Endothelial cell of umbilical vein (primary cell): ENCODE data around the gene HOXC11. TPM values are rescaled to one million over a fixed set of nuclear protein-coding genes. Genes with fewer than 3 reads are reported as not detected.

Experiments
- BruUV-seq: library from RNA; stranded (reverse); fragments of 400-500 nt; replicated peaks from 2 replicates; lab custom pipeline; 2021; lab: Mats Ljungman, UMichigan
- CTCF ChIA-PET: fragments of 300-600, 350-600 bp; sonication (Branson Sonifier 250); formaldehyde crosslinking; loops from one replicate; lab custom pipeline; 2021; ENCODE audit warnings: antibody characterized with exemption, inconsistent platforms; lab: Charles Lee
- POLR2A ChIA-PET: fragments of 300-600, 350-600 bp; sonication (Branson Sonifier 250); formaldehyde crosslinking; loops from one replicate; lab custom pipeline; 2021; ENCODE audit warnings: antibody characterized with exemption, inconsistent platforms; lab: Charles Lee
- DNase-seq: peaks from one replicate; pipeline ENCODE4 v3.0.0-alpha.2; 2011; ENCODE audit warnings: low read depth, low spot score
- FAIRE-seq: peaks from 2 replicates; lab custom pipeline; 2011; peaks lifted over from hg19 to GRCh38; lab: Jason Lieb, UNC
- H2AFZ ChIP-seq: 2 replicates; pipeline ENCODE4 v1.6.0; 2012; ENCODE audit warnings: low read depth, low read length, control low read depth, inconsistent platforms
- H3K27ac ChIP-seq: 2 replicates; pipeline ENCODE4 v1.5.1; 2011; ENCODE audit warnings: low read depth, mild to moderate bottlenecking, control low read depth, low read length, moderate library complexity; ENCODE audit not compliant: insufficient read depth
- H3K27me3 ChIP-seq, 2 experiments: 2 replicates each; pipeline versions ENCODE4 v1.6.0 to v1.6.1; 2011; ENCODE audit warnings: low read length in 2 of 2, mixed read lengths in 1 of 2; ENCODE audit not compliant: control insufficient read depth in 2 of 2, insufficient read depth in 2 of 2
- H3K36me3 ChIP-seq, 2 experiments: 2 replicates in 1 of 2; 3 replicates in 1 of 2; pipeline ENCODE4 v1.5.1; 2011; ENCODE audit warnings: low read length in 2 of 2, mild to moderate bottlenecking in 1 of 2, moderate library complexity in 1 of 2; ENCODE audit not compliant: control insufficient read depth in 2 of 2, insufficient read depth in 2 of 2; ENCODE audit errors: extremely low read depth in 1 of 2
- H3K4me1 ChIP-seq: 3 replicates; pipeline ENCODE4 v1.5.1; 2011; ENCODE audit warnings: mild to moderate bottlenecking, low read length; ENCODE audit not compliant: control insufficient read depth, insufficient read depth; ENCODE audit errors: extremely low read depth
- H3K4me2 ChIP-seq: 2 replicates; pipeline ENCODE4 v1.6.1; 2011; ENCODE audit warnings: low read length, control low read depth, mixed read lengths; ENCODE audit not compliant: insufficient read depth
- H3K4me3 ChIP-seq, 3 experiments: fragments of 200-600 bp in 1 of 3; sonication (generic), shearing (Covaris generic) in 1 of 3; replicated peaks in 1 of 3; 2 replicates each; pipeline ENCODE4 v1.5.1; 2011 to 2016; ENCODE audit warnings: control low read depth in 3 of 3, low read length in 3 of 3, mild to moderate bottlenecking in 2 of 3, inconsistent platforms in 1 of 3, low read depth in 1 of 3, moderate library complexity in 1 of 3; ENCODE audit not compliant: insufficient read depth in 1 of 3
- H3K79me2 ChIP-seq: 2 replicates; pipeline ENCODE4 v1.6.0; 2012; ENCODE audit warnings: low read length, inconsistent platforms; ENCODE audit not compliant: control insufficient read depth, insufficient read depth
- H3K9ac ChIP-seq: replicated peaks from 2 replicates; pipeline ENCODE3; 2011; ENCODE audit warnings: low read length, control low read depth; ENCODE audit not compliant: insufficient read depth; ENCODE audit errors: extremely low read depth
- H3K9me1 ChIP-seq: replicated peaks from 3 replicates; pipeline ENCODE4 v1.6.0; 2011; ENCODE audit warnings: mild to moderate bottlenecking, low read length; ENCODE audit not compliant: control insufficient read depth, insufficient read depth; ENCODE audit errors: extremely low read depth
- H3K9me3 ChIP-seq: replicated peaks from 2 replicates; pipeline ENCODE4 v1.5.1; 2012; ENCODE audit warnings: low read length, inconsistent platforms; ENCODE audit not compliant: control insufficient read depth, insufficient read depth
- H4K20me1 ChIP-seq: replicated peaks from 2 replicates; pipeline ENCODE3; 2011; ENCODE audit warnings: mild to moderate bottlenecking, low read length; ENCODE audit not compliant: control insufficient read depth, insufficient read depth; ENCODE audit errors: extremely low read depth
- EZH2 ChIP-seq: IDR thresholded peaks from 2 replicates; pipeline ENCODE4 v1.6.1; 2012; ENCODE audit warnings: borderline replicate concordance, low read depth, mild to moderate bottlenecking, moderate library complexity, low read length, inconsistent platforms; ENCODE audit not compliant: severe bottlenecking
- FOS ChIP-seq: IDR thresholded peaks from 2 replicates; pipeline ENCODE4 v1.6.1; 2011; ENCODE audit warnings: mild to moderate bottlenecking, low read length, moderate library complexity, borderline replicate concordance; ENCODE audit not compliant: insufficient read depth
- GATA2 ChIP-seq: IDR thresholded peaks from 2 replicates; pipeline ENCODE4 v1.7.0; 2011; ENCODE audit warnings: low read depth, mild to moderate bottlenecking, moderate library complexity, mixed read lengths, low read length; ENCODE audit not compliant: insufficient read length, insufficient read depth
- JUN ChIP-seq: IDR thresholded peaks from 2 replicates; pipeline ENCODE4 v1.6.1; 2011; ENCODE audit warnings: borderline replicate concordance, low read depth; ENCODE audit not compliant: insufficient read length, insufficient read depth
- MYC ChIP-seq: IDR thresholded peaks from one replicate; pipeline ENCODE4 v1.6.1; 2011; ENCODE audit warnings: mild to moderate bottlenecking, low read depth, low read length
- POLR2A ChIP-seq: IDR thresholded peaks from 2 replicates; pipeline ENCODE4 v1.6.1; 2012; ENCODE audit warnings: low read depth, mild to moderate bottlenecking, control low read depth, low read length
- POLR2AphosphoS5 ChIP-seq: IDR thresholded peaks from 2 replicates; pipeline ENCODE4 v1.6.1; 2012; ENCODE audit warnings: low read depth, mild to moderate bottlenecking, control low read depth, low read length, moderate library complexity; ENCODE audit not compliant: insufficient read depth
- dilution Hi-C: fragments of 300-500 bp; cut with MboI; formaldehyde crosslinking; loops from one replicate; pipeline ENCODE4 v1.15.0; 2019; ENCODE audit warnings: low sequenced_read_pairs; ENCODE audit not compliant: extremely low pct_ligation_motif_present
- intact Hi-C: fragments of 100-400 bp; cut with micrococcal nuclease; formaldehyde crosslinking; loops from one replicate; pipeline ENCODE4 v1.10.0; 2022
- polyA plus RNA-seq, 4 experiments: library from polyadenylated mRNA; depleted of rRNA in 3 of 4; stranded (reverse) in 3 of 4; unstranded in 1 of 4; fragments of >200 nt; gene quantifications; 2 replicates each; pipeline versions ENCODE4 v1.2.1 to v1.2.3, GENCODE V29; 2011 to 2012; ENCODE audit warnings: missing spikeins in 1 of 4
- total RNA-seq: library from RNA; stranded (reverse); gene quantifications from 2 replicates; pipeline ENCODE4 v1.2.3, GENCODE V29; 2021
- TF ChIP-seq, protein P1 (sequence below), 2 donors: IDR thresholded peaks; 1 replicate in 1 of 2; 2 replicates in 1 of 2; pipeline ENCODE4 v1.5.1; 2011; ENCODE audit warnings: low read length in 2 of 2, mild to moderate bottlenecking in 2 of 2, moderate library complexity in 2 of 2, control low read depth in 1 of 2, inconsistent platforms in 1 of 2, low read depth in 1 of 2; ENCODE audit not compliant: insufficient read depth in 1 of 2; ENCODE audit errors: extremely low read depth in 1 of 2
- TF ChIP-seq, protein P2 (sequence below): IDR thresholded peaks from 2 replicates; pipeline ENCODE4 v1.6.1; 2011; ENCODE audit not compliant: insufficient read depth, insufficient read length

Gene HOXC11
- total and polyA plus RNA-seq, 2 donors (not counting 3 experiments of a cell fraction or from before 2014, with no cell fraction given) = not detected

- ChIA-PET CTCF (interaction anchor here (1.6 to 3.9 kb wide), 7 partner anchors 15 to 221 kb away, joined by 3 to 44 read pairs (median 5); no protein-coding TSS in a partner anchor), POLR2A (no interaction called here)
- TF ChIP-seq JUN (no peak), POLR2AphosphoS5 (no peak), FOS (no peak), GATA2 (no peak)
- dilution Hi-C loops = no loop called here
- H3K4me2 ChIP-seq = no peak overlapping the region
- no peaks in the 10 kb centered on the region for H3K9me3 ChIP-seq
- no peak overlapping the region for H2AFZ ChIP-seq
- H4K20me1 ChIP-seq = no peaks in the 10 kb centered on the region
- H3K27me3 ChIP-seq = peaks cover 92% of the 10 kb centered on the region in 2 experiments
- no peaks in the 10 kb centered on the region for H3K4me1 ChIP-seq
- no peak overlapping the region for H3K9ac ChIP-seq
- no peak overlapping the region for H3K27ac ChIP-seq
- BruUV-seq = no TSS peak
- DNase-seq (no peak), FAIRE-seq (no peak)
- no peaks in the 10 kb centered on the region for H3K79me2 ChIP-seq
- intact Hi-C loops = loop anchor here (5.0 kb wide), 1 partner anchor 285 kb away; no protein-coding TSS in a partner anchor
- H3K9me1 ChIP-seq = no peaks in the 10 kb centered on the region
- H3K4me3 ChIP-seq = no peak overlapping the region
- no peaks in the 10 kb centered on the region for H3K36me3 ChIP-seq
These were observed 14.0 kb downstream of the HOXC11 start for GRCh38 chr12:53986686-53987483.

DNA sequence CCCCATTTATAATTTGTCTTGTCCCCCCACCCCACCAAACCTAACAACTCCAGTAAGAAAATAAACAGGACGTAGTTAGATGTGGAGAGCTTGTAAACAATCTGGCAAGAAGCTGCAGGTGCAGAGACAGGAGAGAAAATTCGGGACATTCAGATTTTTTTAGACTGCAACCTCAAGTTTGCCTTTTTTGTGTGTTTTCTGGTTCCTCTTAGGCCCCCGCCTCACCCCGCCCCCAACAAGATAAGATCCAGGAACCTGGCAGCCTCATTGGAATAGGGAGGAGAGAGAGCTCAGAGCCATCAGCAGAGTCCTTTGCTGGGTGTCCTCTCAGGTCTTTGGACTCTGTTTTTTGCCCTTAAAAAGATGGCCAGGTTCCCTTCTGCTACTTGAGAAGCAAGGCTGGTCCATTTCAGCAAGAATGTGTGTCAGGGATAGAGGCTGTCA, 14.9 kb downstream of the HOXC11 start:
- ChIA-PET POLR2A (no interaction called here), CTCF (interaction anchor here (0.6 to 2.6 kb wide), 8 partner anchors 12 to 220 kb away, joined by 3 to 8 read pairs (median 4); partner anchors contain the start of gene HOXC9)
- Histone ChIP-seq H3K27ac (no peak overlapping the region), H3K36me3 (no peaks in the 10 kb centered on the region), H3K27me3 (peaks cover 90 to 92% of the 10 kb centered on the region in 2 experiments), H3K4me3 (no peak overlapping the region), H3K4me1 (no peaks in the 10 kb centered on the region), H3K9me1 (no peaks in the 10 kb centered on the region), H3K9ac (no peak overlapping the region), H3K9me3 (no peaks in the 10 kb centered on the region), H3K4me2 (no peak overlapping the region), H2AFZ (no peak overlapping the region), H4K20me1 (no peaks in the 10 kb centered on the region), H3K79me2 (no peaks in the 10 kb centered on the region)
- no peak for TF ChIP-seq EZH2
- no peak for TF ChIP-seq POLR2A
- no peak for TF ChIP-seq JUN
- no peak for TF ChIP-seq MYC
- TF ChIP-seq, protein P1, sequence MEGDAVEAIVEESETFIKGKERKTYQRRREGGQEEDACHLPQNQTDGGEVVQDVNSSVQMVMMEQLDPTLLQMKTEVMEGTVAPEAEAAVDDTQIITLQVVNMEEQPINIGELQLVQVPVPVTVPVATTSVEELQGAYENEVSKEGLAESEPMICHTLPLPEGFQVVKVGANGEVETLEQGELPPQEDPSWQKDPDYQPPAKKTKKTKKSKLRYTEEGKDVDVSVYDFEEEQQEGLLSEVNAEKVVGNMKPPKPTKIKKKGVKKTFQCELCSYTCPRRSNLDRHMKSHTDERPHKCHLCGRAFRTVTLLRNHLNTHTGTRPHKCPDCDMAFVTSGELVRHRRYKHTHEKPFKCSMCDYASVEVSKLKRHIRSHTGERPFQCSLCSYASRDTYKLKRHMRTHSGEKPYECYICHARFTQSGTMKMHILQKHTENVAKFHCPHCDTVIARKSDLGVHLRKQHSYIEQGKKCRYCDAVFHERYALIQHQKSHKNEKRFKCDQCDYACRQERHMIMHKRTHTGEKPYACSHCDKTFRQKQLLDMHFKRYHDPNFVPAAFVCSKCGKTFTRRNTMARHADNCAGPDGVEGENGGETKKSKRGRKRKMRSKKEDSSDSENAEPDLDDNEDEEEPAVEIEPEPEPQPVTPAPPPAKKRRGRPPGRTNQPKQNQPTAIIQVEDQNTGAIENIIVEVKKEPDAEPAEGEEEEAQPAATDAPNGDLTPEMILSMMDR (IDR thresholded peaks at IDR 0.05; ENCODE audit: extremely low read depth in 1 of 2, insufficient read depth in 1 of 2, low read depth in 1 of 2, low read length in 2 of 2) = no peak
- TF ChIP-seq, protein P2, sequence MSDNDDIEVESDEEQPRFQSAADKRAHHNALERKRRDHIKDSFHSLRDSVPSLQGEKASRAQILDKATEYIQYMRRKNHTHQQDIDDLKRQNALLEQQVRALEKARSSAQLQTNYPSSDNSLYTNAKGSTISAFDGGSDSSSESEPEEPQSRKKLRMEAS = no peak
- no peak for TF ChIP-seq GATA2
- TF ChIP-seq POLR2AphosphoS5 = no peak
- no peak for TF ChIP-seq FOS
- DNase-seq = no peak
- dilution Hi-C loops (no loop called here), intact Hi-C loops (loop anchor here (2.0 to 5.0 kb wide), 2 partner anchors 197 to 286 kb away; no protein-coding TSS in a partner anchor)
- FAIRE-seq = no peak
- no TSS peak for BruUV-seq
